Fibroblast of skin of scalp (primary cell): ENCODE results near the gene AAK1.
"Not testable (repeated sequence)": the region's sequence is repeated elsewhere in the genome, so short reads cannot be mapped to it uniquely, and the experiment has no call there.

Experiments
- DNase-seq: peaks from one replicate; pipeline ENCODE4 v3.0.0-alpha.2; 2013

Gene AAK1

GRCh38 chr2:69437751-69438154, 205.8 kb downstream of the AAK1 start:
- DNase-seq, result no peak

DNA sequence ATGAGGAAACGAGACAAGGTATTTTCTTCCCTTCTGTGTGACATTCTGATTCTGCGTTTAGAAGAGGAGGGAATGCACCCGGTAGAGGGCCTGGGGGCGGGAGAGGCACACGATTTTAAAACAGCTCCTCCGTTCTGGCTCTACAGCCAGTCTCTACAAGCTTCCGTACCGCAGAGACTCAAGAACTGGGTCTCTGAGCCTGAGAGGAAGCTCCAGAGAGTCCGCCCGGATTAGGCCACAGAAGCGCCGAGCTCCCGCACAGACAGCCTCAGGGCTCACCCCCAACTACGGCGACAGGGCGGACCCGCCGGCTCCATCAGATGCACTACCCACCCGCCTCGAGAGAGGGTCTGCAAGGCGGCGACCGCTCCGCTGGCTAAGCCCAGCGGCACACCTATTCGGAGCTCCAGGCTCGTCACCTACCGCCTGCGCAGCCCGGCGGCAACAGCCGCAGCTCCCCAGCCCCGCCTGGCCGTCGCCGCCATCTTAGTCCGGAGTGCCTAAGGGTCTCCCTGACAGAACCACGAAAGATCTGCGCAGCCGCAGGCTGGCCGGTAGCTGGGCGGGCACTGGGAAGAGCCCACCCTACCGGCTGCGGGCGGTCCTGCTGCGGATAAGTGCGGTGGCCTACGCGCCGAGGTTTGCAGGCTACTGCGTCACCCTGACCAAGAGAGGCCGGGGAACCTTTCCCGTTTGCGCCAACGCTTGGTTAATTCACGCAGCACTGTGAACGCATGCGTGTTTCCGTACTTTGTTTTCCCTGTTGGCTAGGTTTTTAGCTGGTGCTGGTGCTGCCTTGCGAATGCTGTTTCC, 206.4 kb downstream of the AAK1 start, which contains the start of gene NFU1:
TSS of gene NFU1 (minus strand) at position 498 of the 813 bp plus-strand sequence. CDS start at position 485, 13 bp downstream.
- peak; percentile 96 for DNase-seq

DNA sequence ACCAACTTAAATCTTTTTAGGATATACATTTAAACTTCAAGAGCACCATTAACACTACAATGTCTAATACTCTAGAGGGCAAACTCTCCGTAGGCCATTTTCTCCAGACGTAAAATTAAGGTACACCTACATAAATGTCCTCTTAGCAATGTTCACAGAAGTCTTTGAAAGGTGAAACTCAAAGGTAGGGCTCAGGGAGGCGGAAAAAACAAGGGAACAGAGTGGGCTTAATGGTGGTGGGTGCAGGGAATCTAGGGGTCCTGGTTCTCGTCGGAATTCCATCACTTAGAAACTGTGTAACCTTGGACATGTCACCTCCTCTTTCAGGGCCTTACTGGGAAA, 207.0 kb downstream of the AAK1 start:
- no peak for DNase-seq

- no peak for DNase-seq
Observed at GRCh38 chr2:69434753-69435152, 208.8 kb downstream of the AAK1 start.

GRCh38 chr2:69429491-69430183, 213.9 kb downstream of the AAK1 start:
- DNase-seq, result no peak

DNA sequence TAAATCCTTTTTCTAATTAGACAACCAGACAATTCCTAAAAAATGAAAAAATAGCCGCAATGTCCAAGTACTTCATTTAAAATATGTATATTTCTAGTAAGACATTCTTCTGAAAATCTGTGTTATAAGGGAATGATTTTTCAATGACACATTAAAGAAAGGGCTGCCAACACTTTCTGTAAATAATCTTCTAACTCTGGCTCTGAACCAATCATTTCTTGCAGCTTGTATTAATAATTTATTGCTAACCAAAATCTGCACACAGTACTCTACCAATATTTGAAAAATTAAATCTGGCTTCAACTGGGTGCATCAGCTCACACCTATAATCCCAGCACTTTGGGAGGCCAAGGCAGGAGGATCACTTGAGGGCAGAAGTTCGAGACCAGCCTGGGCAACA, 214.6 kb downstream of the AAK1 start:
- no peak for DNase-seq

- no peak for DNase-seq
Observed at GRCh38 chr2:69424419-69424818, 219.1 kb downstream of the AAK1 start.

GRCh38 chr2:69422198-69422597, 221.3 kb downstream of the AAK1 start:
- no peak for DNase-seq

- not testable (repeated sequence) for DNase-seq
Observed at GRCh38 chr2:69419111-69419510, 224.4 kb downstream of the AAK1 start.

- no peak for DNase-seq
Observed at GRCh38 chr2:69416147-69416546, 227.4 kb downstream of the AAK1 start.
